Measurements from ENCODE around the gene ZDHHC9.

Gene ZDHHC9

GRCh38 chrX:129793604-129794191 lies 50.0 kb downstream of the ZDHHC9 start:
- TF ChIP-seq CTCF (IDR thresholded peaks at IDR 0.05; ENCODE audit: low read length): no peak
- no peak for TF ChIP-seq EZH2 (optimal IDR thresholded peaks at IDR 0.05; ENCODE audit: low read depth, low read length)
- no peak for TF ChIP-seq EZH2phosphoT487 (IDR thresholded peaks at IDR 0.05; ENCODE audit: low read length)
- H3K36me3 ChIP-seq (replicated peaks; ENCODE audit: insufficient read depth, low read length): 0 out of 2 replicates have a peak, but pooled peaks cover 6% of the 10 kb centered on the region

GRCh38 chrX:129792586-129793291 lies 50.9 kb downstream of the ZDHHC9 start:
- Histone ChIP-seq H4K20me1 (ENCODE audit: insufficient read depth, low read length) (no peaks in the 10 kb centered on the region), H3K4me2 (ENCODE audit: low read depth, low read length) (no peak overlapping the region), H2AFZ (ENCODE audit: low read length) (no peak overlapping the region), H3K27ac (ENCODE audit: low read length) (no peak overlapping the region), H3K36me3 (replicated peaks; ENCODE audit: insufficient read depth, low read length) (0 out of 2 replicates have a peak, but pooled peaks cover 6% of the 10 kb centered on the region), H3K4me1 (ENCODE audit: low read length) (no peaks in the 10 kb centered on the region), H3K27me3 (replicated peaks; ENCODE audit: insufficient read depth, low read length) (no peaks in the 10 kb centered on the region), H3K9ac (ENCODE audit: low read length) (no peak overlapping the region), H3K9me3 (replicated peaks; ENCODE audit: insufficient read depth, low read length) (no peaks in the 10 kb centered on the region), H3K79me2 (ENCODE audit: low read length) (peaks cover 8% of the 10 kb centered on the region), H3K9me2 (replicated peaks; ENCODE audit: insufficient read depth, low read length) (no peaks in the 10 kb centered on the region), H3F3A (ENCODE audit: insufficient read depth, low read length) (0 out of 2 replicates have a peak, but pooled peaks cover 6% of the 10 kb centered on the region), H3K4me3 (ENCODE audit: low read length) (no peak overlapping the region)
- no peak for DNase-seq
- TF ChIP-seq CTCF (IDR thresholded peaks at IDR 0.05; ENCODE audit: low read length): no peak
- no peak for TF ChIP-seq EZH2phosphoT487 (IDR thresholded peaks at IDR 0.05; ENCODE audit: low read length)
- no peak for TF ChIP-seq EZH2 (optimal IDR thresholded peaks at IDR 0.05; ENCODE audit: low read depth, low read length)

More at GRCh38 chrX:129793604-129794191, 50.0 kb downstream of the ZDHHC9 start:
- Histone ChIP-seq H2AFZ (ENCODE audit: low read length) (no peak overlapping the region), H4K20me1 (ENCODE audit: insufficient read depth, low read length) (no peaks in the 10 kb centered on the region), H3K9me3 (replicated peaks; ENCODE audit: insufficient read depth, low read length) (no peaks in the 10 kb centered on the region), H3K79me2 (ENCODE audit: low read length) (peaks cover under 1% of the 10 kb centered on the region; the same call in 1 of the 2 replicates), H3K4me2 (ENCODE audit: low read depth, low read length) (no peak overlapping the region), H3K9me2 (replicated peaks; ENCODE audit: insufficient read depth, low read length) (no peaks in the 10 kb centered on the region), H3K9ac (ENCODE audit: low read length) (no peak overlapping the region), H3F3A (ENCODE audit: insufficient read depth, low read length) (peaks cover 13% of the 10 kb centered on the region; the same call in 1 of the 2 replicates), H3K4me3 (ENCODE audit: low read length) (no peak overlapping the region), H3K27ac (ENCODE audit: low read length) (no peak overlapping the region), H3K4me1 (ENCODE audit: low read length) (no peaks in the 10 kb centered on the region), H3K27me3 (replicated peaks; ENCODE audit: insufficient read depth, low read length) (no peaks in the 10 kb centered on the region)
- no peak for DNase-seq

GRCh38 chrX:129791961-129792570 lies 51.6 kb downstream of the ZDHHC9 start:
- DNase-seq: no peak

More at GRCh38 chrX:129791961-129792570, 51.6 kb downstream of the ZDHHC9 start:
- Histone ChIP-seq H3K36me3 (replicated peaks; ENCODE audit: insufficient read depth, low read length) (peaks cover 6% of the 10 kb centered on the region; the same call in 1 of the 2 replicates), H3F3A (ENCODE audit: insufficient read depth, low read length) (0 out of 2 replicates have a peak, but pooled peaks cover 6% of the 10 kb centered on the region), H3K4me1 (ENCODE audit: low read length) (0 out of 2 replicates have a peak, but pooled peaks cover 3% of the 10 kb centered on the region), H3K27me3 (replicated peaks; ENCODE audit: insufficient read depth, low read length) (no peaks in the 10 kb centered on the region), H3K79me2 (ENCODE audit: low read length) (peaks cover 15% of the 10 kb centered on the region), H3K4me3 (ENCODE audit: low read length) (no peak overlapping the region), H4K20me1 (ENCODE audit: insufficient read depth, low read length) (no peaks in the 10 kb centered on the region), H3K9me3 (replicated peaks; ENCODE audit: insufficient read depth, low read length) (no peaks in the 10 kb centered on the region), H3K9me2 (replicated peaks; ENCODE audit: insufficient read depth, low read length) (no peaks in the 10 kb centered on the region), H2AFZ (ENCODE audit: low read length) (no peak overlapping the region), H3K27ac (ENCODE audit: low read length) (no peak overlapping the region), H3K4me2 (ENCODE audit: low read depth, low read length) (no peak overlapping the region), H3K9ac (ENCODE audit: low read length) (no peak overlapping the region)
- no peak for TF ChIP-seq EZH2phosphoT487 (IDR thresholded peaks at IDR 0.05; ENCODE audit: low read length)
- no peak for TF ChIP-seq CTCF (IDR thresholded peaks at IDR 0.05; ENCODE audit: low read length)
- TF ChIP-seq EZH2 (optimal IDR thresholded peaks at IDR 0.05; ENCODE audit: low read depth, low read length): no peak

Measured in MM.1S (cell line).